GM19395 (cell line): ENCODE data around the gene GRM8.
A peak's percentile ranks its signal among the peaks of the same experiment; 100 is the strongest.

Experiments used
- ATAC-seq: cut with Tn5 transposase; IDR thresholded peaks from one replicate; pipeline ENCODE4 v1.9.1; 2021; ENCODE audit warnings: mild to moderate bottlenecking, moderate library complexity; ENCODE audit not compliant: unreplicated experiment

Gene GRM8

GRCh38 chr7:126453104-126453503, 799.6 kb downstream of the GRM8 start:
- no peak for ATAC-seq

DNA sequence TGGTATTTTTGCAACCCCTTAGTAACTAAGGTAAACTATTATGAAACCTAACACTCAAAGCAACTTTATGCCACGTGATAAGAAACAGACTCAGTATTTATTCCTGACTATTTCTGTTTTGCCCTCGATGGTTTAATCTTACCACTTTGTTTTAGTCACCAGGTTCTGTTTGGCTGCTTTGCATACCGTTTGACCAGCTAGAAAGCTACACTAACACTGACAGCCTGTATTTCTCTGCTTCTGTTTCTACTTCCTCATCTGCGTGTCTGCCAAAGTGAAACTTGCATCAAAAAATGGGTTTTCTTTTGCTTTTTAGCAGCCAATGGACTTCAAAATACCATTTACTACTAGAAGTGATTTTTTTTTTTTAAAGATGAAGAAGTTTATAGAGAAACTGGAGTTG, 802.5 kb downstream of the GRM8 start:
- peak; percentile 94 for ATAC-seq

DNA sequence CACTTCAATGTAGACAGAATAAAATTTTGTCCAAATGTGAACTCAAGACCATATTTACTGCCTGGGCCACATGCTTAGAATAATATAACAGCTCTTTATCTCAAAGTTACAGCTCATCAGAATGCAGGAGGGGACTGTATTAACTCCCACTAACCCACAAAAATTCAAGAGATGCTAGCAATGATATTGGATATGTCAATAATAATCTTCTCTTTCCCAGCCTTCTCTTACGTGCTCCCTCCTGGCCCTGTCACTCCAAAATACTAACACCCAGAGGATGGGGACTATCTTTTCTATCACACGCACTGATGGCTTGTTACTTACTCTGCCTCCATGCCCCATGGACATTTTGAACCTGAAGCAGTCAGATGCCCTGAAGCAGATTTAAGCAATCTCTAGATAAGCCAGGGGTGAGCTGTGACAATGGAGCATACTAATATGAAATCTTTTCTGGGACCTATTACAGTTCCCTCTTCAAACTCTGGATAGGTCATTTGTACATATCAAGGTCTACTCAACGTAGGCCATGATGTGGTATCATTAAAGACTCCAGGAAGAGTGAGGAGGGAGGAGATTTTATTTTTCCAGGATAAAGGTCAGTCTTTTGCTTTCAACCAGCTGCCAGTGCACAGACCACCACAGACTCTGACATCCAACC, 803.0 kb downstream of the GRM8 start:
- peak; percentile 17 for ATAC-seq

DNA sequence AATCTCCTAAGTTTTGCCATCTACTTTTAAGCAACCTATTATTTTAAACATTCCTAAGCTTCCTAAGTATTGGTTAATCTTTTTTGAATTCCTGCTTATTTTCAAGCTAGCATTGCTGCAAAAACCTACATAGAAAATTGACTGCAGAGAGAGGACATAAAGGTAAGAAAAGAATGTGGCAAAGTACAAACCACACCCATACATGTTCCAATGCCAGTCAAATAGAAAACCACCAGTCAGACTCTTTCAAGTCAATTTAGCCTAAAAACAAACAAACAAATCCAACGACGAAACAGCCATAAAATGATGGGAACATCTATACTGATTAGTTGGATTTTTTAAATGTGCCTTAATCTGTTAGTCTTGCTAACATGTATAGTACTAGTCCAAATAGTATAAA, 804.8 kb downstream of the GRM8 start:
- ATAC-seq: no peak

- no peak for ATAC-seq
Observed at GRCh38 chr7:126445991-126446390, 806.8 kb downstream of the GRM8 start.

DNA sequence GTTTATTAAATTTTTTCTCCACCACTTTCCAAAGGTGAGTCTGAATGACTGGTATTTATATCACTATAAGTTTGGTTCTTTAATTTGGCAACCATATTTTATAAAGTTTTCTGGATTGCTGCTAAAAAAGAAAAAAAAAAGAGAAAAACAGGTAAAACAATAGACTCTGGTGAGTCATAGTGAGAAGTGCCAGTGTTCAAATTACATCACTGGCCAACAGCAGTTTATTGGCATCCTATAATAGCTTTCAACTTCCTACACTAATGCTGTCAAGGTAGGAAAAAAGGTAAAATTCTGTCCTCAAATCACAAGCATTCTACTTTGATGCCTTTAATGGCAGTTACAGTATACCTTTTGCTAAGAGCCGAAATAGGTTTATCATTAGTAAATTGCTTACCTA, 808.8 kb downstream of the GRM8 start:
- no peak for ATAC-seq

DNA sequence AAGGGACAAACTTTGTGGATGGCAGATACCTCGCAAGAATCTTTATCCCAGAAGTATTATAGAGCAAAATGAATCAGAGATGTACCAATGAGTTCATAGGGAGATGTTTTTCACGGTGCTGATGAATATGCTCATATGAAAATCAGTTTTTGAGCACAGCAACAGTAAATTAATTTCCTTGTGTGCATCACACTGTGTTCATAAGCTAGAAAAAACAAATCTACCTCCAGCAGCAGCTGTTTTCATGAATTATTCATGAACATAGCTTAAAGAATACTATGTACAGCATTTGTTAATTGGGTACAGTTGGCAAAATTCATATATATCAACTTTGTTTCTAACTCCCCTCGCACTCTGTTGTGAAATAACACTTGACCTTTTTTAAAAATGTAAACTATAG, 809.8 kb downstream of the GRM8 start:
- ATAC-seq: no peak

DNA sequence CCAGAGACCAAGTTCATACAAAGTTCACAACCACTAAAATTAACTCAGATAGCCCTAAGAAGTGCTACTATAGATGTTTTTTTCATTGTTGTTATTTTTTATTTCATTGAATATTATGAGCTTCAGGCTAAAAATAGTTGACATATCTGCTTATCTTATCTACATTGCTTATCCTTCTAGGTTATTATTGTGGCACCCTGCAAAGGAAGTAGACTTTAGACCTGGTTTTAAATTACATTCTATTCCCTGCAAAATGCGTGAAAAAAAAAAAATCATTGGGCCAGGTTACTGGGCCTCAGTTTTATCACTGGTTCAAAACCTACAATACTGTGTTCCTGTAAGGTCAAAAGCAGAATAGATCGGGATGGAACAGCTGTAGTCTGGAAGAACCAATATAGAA, 811.0 kb downstream of the GRM8 start:
- ATAC-seq: no peak

DNA sequence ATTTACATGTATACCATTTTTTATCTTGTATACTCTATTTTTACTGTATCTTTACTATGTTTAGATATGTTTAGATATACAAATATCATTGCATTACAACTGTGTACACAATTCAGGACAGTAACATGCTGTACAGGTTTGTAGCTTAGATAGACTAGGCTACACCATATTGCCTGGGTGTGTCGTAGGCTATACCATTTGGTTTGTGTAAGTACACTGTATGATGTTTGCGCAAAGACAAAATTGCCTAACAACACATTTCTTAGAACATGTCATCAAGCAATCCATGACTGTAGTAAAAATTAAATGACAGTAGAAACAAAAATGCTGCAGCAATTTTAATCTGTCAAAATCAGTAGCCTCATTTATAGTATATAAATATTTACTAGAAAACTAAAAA, 812.2 kb downstream of the GRM8 start:
- no peak for ATAC-seq

GRCh38 chr7:126436213-126436868, 816.4 kb downstream of the GRM8 start:
- no peak for ATAC-seq

- no peak for ATAC-seq
Observed at GRCh38 chr7:126426652-126427051, 826.1 kb downstream of the GRM8 start.

GRCh38 chr7:126424985-126425384, 827.8 kb downstream of the GRM8 start:
- ATAC-seq: no peak

- ATAC-seq: no peak
Observed at GRCh38 chr7:126419047-126419446, 833.7 kb downstream of the GRM8 start.

DNA sequence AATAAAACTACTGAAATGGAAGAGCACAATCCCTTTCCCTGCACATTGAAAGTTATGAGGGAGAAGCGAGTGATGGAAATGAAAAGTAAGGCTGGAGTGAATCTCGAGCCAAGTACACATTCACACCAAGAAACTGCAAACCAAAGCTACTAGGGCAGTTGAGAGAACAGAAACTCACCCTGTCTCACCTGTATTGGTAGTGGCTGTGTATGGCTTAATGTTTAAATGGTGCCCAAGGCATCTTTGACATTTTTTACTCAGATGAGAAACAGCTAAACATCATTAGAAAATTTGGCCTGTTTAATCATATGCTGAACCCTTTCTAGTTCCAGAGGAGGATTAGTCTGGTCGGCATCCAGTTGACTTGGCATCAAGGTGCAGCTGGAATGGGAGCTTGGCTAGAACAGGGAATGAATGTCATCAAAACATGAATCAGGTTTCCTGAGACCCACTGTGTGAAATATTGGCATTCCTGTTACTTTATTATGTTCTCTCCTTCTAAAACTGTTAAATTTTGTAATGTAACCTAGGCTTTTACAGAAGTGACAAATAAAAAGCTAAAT, 840.8 kb downstream of the GRM8 start:
- ATAC-seq: peak; percentile 88

- peak; percentile 44 for ATAC-seq
Observed at GRCh38 chr7:126411032-126411820, 841.5 kb downstream of the GRM8 start.

- no peak for ATAC-seq
Observed at GRCh38 chr7:126403040-126403439, 849.7 kb downstream of the GRM8 start.

DNA sequence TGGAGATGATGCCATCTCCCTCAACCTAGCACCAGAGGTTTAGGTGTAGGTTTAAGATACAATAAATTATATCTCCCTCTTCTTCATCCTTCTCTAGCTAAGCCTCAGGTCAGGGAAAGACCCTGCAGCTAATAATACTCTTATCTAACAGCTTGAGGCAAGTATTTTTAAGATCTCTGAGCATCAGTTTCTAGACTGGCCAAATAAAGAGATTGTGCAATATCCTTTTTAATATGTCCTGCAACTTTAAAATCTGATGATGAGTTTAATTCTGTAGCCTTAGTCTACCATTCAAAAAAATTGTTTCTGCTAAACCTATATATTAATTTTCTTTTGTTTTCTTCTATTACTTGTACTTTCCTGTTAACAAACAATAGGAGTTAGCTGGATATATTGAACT, 850.8 kb downstream of the GRM8 start:
- no peak for ATAC-seq

DNA sequence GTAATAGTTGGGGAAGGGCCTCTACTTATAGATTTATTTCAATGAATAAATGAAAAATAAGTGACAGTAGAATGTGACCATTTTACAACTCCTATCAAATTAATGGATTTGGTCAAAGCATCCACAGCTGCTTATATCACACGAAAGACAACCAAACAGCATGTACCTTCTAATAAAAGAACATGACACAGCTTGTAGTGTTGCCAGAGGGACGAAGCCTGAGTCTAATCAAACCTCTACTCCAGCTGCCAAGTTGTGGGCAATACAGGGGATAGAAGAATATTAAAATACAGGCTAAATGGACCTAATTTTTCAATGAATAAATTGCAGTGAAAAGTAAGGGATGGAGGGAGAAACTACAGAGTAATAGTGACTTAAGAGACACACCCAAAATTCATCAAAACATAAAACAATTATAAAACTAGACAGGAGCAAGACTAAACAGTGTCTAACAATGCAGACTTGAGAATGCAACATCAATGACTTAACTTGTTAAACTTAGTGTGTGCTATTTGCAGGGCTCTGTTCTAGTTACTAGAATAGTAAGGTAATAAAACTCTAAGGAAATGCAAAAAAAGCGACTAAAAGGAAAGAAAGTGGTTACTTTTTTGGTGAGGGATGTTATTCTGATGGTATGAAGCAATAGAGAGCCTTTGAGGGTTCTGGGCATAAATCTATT, 853.8 kb downstream of the GRM8 start:
- ATAC-seq: no peak

DNA sequence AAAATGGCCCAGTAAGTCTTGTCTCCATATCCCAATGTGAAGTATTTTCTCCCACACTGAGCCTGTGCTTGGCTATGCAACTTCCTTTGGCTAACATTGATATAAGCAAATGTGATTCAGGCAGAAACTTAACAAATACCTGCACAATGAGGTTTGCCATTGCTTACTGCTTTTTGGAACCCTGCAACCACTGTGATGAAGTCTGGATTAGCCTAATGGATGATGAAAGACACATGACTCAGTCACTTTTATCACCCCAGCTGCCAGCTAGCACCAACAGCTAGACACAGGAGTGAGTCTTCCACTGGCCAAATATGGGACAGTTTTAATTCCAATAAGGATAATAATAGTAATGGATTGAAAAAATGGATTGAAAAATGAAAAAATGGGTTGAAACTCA, 854.5 kb downstream of the GRM8 start:
- no peak for ATAC-seq

DNA sequence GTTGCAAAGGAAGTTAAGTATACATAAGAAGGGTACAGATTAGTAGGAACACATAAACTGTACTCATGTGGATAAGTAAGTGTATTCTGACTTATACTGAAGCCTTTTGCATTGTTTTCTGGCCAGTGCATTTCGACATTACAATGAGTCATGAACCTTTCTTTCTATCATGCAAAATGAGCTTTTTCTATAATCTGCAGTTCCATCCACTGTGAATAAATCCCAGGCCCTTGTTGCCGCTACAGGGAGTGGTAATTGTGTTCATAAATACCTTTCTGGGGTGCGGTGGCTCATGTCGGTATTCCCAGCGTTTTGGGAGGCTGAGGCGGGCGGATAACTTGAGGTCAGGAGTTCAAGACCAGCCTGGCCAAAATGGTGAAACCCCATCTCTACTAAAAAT, 858.3 kb downstream of the GRM8 start:
- ATAC-seq: no peak
